GM19372 (cell line): Measurements from ENCODE around the gene PRKG1.
A peak's percentile ranks its signal among the peaks of the same experiment; 100 is the strongest.

Experiments used
- ATAC-seq: cut with Tn5 transposase; IDR thresholded peaks from one replicate; pipeline ENCODE4 v1.9.1; 2021; ENCODE audit warnings: mild to moderate bottlenecking, low read depth, moderate library complexity; ENCODE audit not compliant: unreplicated experiment

PRKG1 gene

DNA sequence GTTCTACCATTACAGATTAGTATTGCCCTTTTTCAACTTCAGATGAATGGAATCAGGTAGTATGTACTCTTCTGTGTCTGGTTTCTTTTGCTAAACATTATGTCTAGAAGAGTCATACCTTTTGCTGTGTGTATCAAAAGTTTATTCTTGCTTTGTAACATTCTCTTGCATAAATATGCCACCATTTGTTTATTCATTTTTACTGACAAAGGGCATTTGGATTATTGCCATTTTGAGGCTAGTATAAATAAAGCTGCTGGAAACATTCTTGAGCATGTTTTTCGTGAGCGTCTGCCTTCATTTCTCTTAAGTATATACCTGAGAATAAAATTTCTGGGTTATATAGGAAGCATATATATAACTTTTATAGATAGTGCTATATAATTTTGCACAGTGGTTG is 746.8 kb downstream of the PRKG1 start:
- ATAC-seq = no peak

DNA sequence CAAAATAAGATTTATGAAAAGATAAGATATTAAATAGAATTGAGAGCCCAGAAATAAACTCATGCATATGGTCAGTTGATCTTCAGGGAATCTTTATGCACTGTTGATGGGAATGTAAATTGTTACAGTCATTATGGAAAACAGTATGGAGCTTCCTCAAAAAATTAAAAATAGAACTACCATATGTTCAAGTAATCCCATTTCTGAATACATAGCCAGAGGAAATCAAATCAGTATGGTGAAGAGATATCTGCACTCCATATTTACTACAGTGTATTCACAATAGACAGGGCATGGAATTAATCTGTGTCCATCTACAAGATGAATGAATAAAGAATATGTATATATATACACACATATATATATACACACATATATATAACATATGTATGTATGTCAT is 747.5 kb downstream of the PRKG1 start:
- ATAC-seq = no peak

DNA sequence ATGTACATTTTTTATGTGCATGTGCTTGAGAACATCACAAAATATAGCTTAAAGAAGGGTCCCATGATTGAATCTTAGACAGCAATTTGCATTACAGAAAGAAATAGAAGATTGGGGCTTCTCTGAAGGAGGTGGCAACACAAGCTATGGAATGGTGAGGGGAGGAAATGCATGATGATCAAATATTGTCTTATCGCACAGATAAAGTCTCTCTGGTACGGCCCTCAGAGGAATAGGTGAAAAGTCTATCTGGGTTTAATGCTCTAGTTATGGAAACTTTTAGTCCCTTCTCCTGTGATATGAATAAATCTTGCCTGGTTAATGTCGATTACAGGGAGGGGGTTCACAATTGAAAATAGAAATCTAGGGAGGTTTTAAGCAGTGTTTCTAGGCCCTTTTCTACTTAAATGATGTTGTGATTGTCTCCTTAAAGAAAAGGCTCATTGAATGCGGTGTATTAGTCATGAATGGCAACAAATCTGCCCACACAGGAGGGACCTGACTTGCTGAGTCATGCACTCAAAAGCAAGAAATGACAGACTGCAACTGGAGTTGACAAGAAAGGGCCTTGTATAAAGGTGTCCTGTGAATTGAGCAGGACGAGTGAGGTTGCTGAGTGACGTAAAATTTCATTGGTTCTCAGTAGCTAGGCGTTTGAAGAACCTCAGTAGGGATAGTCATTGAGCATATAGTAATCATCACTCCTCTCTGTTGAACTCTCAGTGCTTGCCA is 758.5 kb downstream of the PRKG1 start:
- no peak for ATAC-seq

DNA sequence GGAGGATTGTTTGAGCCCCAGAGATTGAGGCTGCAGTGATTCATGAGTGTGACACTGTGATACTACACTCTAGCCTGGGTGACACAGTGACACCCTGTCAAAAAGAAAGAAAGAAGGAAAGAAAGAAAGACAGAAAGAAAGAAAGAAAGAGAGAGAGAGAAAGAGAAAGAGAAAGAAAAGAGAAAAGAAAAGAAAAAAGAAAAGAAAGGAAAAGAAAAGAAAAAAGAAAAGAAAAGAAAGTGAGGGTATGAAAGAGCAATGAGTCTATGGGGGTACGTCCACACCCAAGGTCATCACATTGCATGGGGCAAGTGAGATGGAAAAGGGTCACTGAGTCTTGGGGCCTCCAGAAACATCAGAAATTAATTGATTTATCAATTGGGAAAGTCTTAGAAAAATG is 760.3 kb downstream of the PRKG1 start:
- ATAC-seq = no peak

DNA sequence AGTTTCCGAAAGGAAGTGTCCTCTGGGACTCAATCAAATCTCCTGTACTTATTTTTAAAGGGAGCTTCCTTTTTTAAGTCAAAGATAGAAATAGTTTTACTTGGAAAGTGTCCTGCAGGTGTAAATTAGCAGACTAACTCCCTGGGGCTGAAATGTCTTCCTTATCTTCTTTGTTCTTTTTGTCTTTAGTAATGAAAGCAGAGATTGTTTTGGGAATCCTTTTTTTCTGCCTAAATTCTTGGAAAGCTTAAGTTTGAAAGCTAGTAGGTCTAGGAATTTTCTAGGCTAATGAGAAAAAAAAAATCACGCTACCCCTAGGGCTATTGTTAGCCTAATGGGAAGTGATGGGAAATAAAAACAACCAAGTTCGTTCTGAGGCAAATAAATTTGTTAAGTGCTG is 764.2 kb downstream of the PRKG1 start:
- no peak for ATAC-seq

DNA sequence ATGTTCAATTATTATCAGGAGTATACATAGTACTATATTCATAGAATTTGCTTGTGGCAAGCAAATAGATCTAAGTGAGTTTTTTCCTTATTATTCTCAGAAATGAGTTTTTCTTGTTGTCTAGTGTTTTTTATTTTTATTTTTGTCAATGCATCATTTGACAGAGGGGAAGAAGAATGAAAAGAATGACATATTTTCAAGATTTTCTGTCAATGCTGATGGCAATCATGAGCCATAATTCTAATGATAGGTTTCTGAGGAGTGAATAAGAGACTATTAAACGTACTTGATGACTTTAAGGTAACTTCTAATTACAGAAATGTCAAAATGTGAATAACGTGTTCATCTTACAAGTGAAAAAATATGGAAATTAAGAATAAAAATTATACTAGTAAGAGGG is 769.7 kb downstream of the PRKG1 start:
- no peak for ATAC-seq

DNA sequence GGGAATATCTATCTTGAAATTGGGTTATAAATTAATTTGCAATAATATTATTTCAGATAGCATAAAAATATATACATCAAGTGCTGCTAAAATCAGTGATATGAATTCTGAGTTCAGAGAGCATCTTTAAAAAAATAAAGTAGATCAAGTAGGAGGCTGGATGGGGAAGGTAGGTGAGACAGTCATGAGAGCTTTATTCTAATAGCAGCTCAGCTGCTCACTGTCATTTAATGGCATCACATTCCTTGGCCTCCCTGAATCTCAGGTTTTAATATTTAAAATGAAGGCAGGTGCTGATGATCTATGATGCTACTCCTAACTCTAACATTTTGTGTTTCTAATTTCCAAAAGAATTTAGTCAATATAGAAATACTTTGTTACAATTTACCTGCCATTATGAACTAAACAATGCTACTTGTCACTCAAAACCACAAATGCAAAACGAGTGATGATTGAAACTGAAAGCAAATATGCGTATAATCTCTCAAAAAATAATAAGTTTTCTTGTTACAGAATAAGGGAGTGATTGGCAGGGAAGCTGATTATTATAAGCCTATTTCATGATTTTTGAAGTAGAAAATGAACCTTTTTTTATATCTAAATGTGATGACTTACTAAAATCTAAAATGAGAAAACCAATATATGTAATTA is 772.7 kb downstream of the PRKG1 start:
- ATAC-seq = no peak

DNA sequence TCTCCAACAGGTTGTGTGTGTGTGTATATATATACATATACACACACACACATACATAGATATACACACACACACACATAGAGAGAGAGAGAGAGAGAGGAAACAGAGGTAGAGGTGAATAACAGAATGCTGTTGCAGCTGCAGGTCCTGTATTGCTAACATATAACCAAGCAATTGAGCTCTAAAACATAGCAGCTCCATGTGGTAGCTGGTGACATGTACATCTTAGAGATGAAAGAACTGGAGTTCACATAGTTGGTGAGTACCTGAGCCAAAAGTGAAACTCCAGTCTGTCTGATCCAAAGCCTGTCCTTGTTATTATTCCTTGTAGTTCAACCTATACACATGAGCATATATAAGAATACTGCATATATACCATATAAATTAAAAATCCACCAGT is 778.0 kb downstream of the PRKG1 start:
- no peak for ATAC-seq

DNA sequence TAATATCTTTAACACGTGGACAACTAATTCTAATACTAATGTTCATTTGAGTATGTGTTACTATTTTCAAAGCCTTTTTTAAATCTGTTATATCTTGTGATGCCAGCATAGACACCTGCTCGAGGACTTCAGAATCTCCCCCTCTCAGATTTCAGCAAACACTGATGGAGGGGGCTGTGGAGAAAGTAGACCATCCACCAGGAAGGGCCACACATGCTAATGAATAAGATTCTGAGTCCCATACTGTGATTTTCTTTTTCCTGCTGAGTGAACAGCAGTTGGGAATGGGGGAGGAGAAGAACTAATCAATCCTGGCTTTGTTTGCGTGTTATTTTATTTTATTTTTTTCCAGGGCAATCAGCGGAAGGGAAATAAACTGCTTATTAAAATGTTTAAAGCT is 783.0 kb downstream of the PRKG1 start:
- ATAC-seq = no peak

DNA sequence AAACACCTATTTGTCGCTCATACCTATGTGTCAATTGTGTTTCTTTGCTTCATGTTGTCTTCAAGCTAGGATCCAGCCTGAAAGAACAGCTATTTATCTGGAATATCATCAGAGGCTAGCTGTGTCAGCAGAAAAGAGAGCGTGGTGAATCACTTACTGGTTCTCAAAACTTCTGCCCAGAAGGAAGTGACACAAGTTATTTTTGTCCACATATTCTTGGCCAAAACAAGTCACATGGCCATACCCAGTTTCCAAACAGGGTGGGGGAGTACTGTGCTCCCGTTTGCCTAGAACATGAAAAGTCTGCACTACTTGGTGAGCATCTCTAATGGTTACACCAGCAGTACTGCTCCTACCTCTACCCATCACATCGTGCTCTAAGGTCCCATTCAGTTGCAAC is 786.0 kb downstream of the PRKG1 start:
- ATAC-seq = peak; percentile 75

DNA sequence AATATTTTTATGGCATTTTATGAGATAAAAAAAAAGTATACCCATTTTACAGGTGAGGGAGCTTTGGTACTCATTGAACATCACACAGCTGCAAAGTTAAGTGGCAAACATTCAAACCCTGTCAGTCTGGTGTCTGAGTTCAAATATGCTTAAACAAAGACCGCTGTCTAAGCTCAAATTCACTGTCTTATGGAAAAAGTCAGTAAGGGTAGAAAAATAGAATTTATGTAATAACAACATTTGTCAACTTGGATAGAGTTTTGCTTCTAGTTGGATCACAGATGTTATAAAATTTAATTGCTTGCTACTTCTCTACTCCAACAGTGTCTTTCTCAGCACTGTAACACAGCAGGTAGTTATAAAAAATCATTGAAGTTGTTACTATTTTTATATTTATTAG is 786.8 kb downstream of the PRKG1 start:
- ATAC-seq = no peak

DNA sequence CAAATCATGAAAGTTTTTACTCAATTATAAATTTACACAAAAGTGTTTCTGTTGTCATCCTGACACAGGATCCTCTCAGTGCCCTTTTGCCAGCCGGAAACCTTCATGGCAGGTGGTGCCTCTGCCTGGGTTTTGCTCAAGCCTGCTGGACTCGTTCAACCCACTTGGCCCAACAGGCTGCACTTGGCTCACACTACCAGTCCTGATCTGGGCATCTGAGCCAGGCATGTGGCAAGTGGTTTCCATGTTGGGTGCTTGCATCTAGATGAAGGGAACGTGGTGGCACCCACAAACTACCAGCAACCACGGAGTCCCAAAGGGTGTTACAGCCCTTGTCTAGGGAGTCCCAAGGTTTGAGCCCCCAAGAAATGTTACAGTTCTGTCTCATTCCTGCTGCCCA is 787.4 kb downstream of the PRKG1 start:
- ATAC-seq = no peak

DNA sequence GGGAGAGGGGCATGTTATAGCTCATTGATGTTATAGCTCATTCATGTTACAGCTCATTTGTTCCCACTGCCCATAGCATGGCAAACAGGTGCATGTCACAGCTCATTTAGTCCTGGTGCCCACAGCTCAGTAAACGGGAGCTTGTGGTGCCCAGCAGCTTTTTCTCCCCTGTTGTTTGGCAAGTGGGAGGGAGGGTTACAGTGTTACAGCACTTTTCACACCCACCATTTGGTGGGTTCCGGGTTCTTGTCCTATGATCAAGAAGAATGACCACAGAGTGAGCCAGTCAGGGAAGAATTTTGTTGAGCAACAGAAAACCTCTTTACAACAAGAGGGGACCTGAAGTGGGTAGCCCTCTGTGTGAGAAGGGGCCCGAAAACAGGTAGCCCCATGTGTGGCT is 787.9 kb downstream of the PRKG1 start:
- no peak for ATAC-seq

DNA sequence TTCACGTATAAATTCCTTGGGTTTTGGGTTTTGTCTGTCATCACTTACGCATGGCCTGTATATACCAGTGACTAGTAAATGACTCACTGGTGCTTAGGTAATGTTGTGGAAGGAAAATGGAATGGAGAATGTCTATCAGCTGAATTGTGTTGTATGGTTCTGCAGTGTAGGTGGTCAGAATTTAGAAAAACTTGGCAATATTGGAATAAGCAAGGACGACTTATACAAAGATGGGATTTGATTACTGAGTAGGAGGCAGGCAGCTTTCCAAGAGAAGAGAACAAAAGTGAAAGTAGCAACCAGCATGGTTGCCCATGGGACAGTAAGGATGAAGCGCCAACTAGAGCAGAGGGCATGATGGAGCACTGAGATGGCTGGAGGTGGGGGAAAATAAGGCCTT is 793.7 kb downstream of the PRKG1 start:
- ATAC-seq = no peak

DNA sequence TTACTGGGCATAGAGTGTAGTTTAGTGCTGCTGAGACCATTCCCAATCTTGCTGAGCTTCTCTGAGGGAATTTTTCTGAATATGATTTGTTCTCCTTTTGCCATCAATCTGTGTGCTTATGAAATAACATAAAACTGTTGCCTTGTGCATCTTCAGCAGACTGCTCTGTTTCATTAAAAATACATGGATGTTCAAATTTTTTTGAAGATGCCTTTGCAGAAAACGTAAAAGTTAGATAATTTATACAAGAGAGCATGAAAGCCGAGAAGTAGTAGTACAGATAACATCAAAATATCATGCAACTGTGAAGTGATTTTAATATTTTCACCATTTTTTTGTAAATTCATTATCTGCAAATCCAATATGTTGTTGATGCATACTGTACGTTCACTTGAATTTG is 799.8 kb downstream of the PRKG1 start:
- no peak for ATAC-seq

DNA sequence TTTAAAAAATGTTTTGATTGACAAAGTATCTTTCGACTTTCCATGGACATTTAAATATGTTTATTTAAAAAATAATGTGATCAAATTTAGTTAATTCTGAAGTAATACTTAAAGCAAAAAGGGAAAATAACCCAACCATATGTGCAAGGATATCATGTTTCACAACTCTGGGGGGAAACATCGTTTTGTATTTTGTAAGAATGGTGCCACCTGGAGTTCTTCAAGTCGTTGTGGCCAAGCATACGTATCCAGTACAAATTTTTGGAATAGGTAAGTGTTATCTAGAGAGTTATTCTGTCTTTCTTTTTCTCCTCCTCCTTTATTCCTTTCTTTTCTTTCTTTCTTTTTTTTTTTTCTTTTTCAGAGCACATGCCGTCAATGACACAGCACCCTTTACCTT is 801.3 kb downstream of the PRKG1 start:
- ATAC-seq = no peak

DNA sequence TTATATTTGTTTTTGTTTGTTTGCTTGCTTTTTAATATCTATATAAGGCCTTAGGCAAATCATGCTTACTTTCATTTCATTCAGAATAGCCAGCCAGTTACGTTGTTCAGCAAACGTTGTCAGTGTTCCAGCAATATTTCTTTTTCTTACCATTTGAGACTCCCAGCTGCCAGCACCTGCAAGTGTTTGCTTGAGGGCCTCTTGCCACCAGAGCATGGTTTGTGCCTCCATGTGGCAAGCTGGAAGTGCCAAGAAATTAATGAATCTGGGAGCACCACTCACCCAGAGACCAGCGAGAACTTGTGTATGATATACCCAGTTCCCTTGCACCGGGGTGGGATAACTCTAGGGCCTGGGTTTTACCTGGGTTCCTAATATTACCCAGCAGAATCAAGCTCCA is 802.2 kb downstream of the PRKG1 start:
- ATAC-seq = no peak

DNA sequence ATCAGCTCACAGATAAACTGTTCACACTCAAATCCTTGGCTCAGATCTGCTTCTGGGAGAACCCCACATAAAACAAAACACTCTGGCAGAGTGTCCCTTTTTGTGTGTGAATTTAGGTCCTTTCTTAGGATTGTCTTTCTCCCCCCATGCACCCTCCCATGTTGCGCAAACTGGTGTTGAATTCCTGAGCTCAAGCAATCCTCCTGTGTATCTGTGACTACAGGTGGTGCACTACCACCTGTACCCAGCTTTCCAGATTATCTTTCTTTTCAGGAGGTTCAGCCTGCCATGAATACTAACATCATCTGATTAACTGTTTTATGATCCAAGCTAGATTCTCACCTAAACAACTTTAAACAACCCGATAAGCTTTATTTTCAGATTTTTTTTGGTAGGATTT is 802.7 kb downstream of the PRKG1 start:
- ATAC-seq = no peak

DNA sequence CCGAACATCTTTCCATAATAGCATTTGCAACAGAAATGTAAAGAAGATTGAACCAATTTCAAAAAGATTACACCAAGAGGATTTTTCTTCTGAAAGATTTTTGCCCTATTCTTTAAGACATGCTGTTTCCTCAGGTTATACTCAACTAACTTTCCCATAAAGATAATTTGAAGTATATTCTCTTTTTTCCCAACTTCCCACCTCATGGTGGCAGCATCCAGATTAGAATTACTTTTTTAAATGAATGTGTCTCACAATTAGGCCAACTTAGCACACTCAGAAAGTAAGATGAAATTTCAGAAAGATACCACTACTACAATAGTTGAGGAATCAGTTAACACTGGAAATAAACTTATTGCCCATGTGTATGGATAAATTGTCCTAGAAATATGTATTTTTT is 803.3 kb downstream of the PRKG1 start:
- no peak for ATAC-seq

DNA sequence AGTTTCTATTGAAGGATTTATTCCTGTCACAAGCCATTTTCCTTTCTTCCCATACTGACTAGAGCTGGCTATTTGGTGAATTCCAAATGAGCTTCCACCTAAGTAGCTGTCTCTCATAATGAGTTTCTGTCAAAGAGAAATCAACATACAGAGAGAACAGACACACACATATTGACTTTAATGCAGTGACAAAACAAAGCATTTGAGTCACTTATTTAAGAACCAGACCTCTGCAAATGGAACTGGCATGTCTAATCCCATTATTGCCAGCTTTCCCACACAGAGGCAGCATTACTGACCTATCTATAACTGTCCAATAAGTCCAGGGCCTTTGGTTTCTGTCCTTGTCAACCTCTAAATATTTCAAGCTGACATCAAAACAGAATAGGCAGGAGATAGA is 804.4 kb downstream of the PRKG1 start:
- ATAC-seq = no peak

DNA sequence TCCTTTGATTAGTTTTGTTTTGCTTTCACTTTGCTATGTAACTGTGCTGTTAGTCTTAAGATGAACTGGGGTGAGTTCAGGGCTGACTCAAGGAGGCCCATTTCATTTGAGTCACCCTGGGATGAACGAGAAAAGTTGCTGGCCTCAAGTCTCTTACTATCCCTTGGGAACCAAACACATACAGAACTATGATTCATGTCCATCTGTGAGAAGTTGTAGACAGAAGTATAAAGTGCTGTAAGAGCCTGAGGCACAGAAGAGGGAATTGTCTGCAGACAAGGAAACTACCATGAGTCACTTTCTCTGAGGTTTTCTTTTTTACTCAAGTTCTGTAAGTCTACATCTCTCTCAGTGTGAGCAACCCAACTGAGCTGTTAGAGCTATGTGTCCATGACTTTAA is 805.0 kb downstream of the PRKG1 start:
- peak; percentile 76 for ATAC-seq

DNA sequence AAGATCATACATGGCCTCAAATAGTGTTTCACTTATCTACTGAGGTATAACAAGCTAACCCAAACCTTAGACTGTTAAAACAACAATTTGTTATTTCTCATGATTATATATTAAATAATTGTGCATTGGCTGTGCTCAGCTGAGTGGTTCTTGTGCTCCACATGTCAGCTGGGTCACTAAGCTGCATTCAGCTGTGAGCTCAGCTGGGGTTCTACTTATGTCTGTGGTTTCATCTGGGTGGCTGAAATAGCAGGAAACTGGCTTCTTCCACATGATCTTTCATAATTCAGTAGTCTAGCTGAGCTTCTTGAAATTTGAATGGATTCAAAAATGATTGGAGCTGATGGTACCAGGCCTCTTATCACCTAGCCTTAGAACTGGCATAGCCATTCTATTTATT is 806.9 kb downstream of the PRKG1 start:
- no peak for ATAC-seq
